GM19324 (cell line): ENCODE measurements around the gene RAB11FIP3.

Experiments used
- ATAC-seq: cut with Tn5 transposase; IDR thresholded peaks from one replicate; pipeline ENCODE4 v1.9.1; 2021; ENCODE audit warnings: mild to moderate bottlenecking, moderate library complexity; ENCODE audit not compliant: unreplicated experiment, low FRiP score

Gene RAB11FIP3

GRCh38 chr16:391885-392335 lies 33.5 kb upstream of the RAB11FIP3 start:
- no peak for ATAC-seq

- no peak for ATAC-seq
These were observed 32.9 kb upstream of the RAB11FIP3 start for GRCh38 chr16:392450-393030.

- ATAC-seq: no peak
These were observed 29.2 kb upstream of the RAB11FIP3 start for GRCh38 chr16:396199-396598.

- ATAC-seq: no peak
These were observed 28.8 kb upstream of the RAB11FIP3 start for GRCh38 chr16:396605-397004.

- no peak for ATAC-seq
These were observed 28.3 kb upstream of the RAB11FIP3 start, which contains the start of gene NME4 for GRCh38 chr16:397135-397661. TSS of gene NME4 (plus strand) at chr16:397199. CDS start at chr16:397223, 24 bp downstream.

- ATAC-seq: no peak
These were observed 27.6 kb upstream of the RAB11FIP3 start for GRCh38 chr16:397736-398332.

GRCh38 chr16:398561-399339 lies 26.7 kb upstream of the RAB11FIP3 start:
- no peak for ATAC-seq

- ATAC-seq: no peak
These were observed 26.0 kb upstream of the RAB11FIP3 start for GRCh38 chr16:399340-400019.

GRCh38 chr16:400061-400591 lies 25.3 kb upstream of the RAB11FIP3 start:
- ATAC-seq: no peak

GRCh38 chr16:401468-402348 lies 23.7 kb upstream of the RAB11FIP3 start, which contains the start of gene DECR2:
TSS of gene DECR2 (plus strand) at chr16:401885. CDS start at chr16:401964, 79 bp downstream.
- ATAC-seq: peak; percentile 71

- ATAC-seq: no peak
These were observed 20.4 kb upstream of the RAB11FIP3 start for GRCh38 chr16:404971-405486.

- no peak for ATAC-seq
These were observed 19.6 kb upstream of the RAB11FIP3 start for GRCh38 chr16:405548-406506.

GRCh38 chr16:407253-407652 lies 18.2 kb upstream of the RAB11FIP3 start:
- ATAC-seq: no peak

GRCh38 chr16:410516-411178 lies 14.8 kb upstream of the RAB11FIP3 start:
- ATAC-seq: no peak

GRCh38 chr16:411576-412265 lies 13.7 kb upstream of the RAB11FIP3 start:
- no peak for ATAC-seq

- ATAC-seq: no peak
These were observed 10.9 kb upstream of the RAB11FIP3 start for GRCh38 chr16:414395-415169.
